Sigmoid colon (tissue), 7 donors: ENCODE results near the gene RGS9. TPM values are rescaled to one million over a fixed set of nuclear protein-coding genes. Genes with fewer than 3 reads are reported as not detected.
A peak's percentile ranks its signal among the peaks of the same experiment; 100 is the strongest.
"Not testable (repeated sequence)": the region's sequence is repeated elsewhere in the genome, so short reads cannot be mapped to it uniquely, and the experiment has no call there.

Experiments
- DNase-seq: peaks from one replicate; pipeline ENCODE4 v3.0.0-alpha.2; 2019
- H3K27ac ChIP-seq, 4 donors: fragments of 200-600 bp; sonication (generic); one replicate each; pipeline ENCODE4 v1.5.1; 2016 to 2019; ENCODE audit warnings: mild to moderate bottlenecking in 1 of 4
- H3K27me3 ChIP-seq, 3 donors: fragments of 200-600 bp; sonication (generic); one replicate each; pipeline ENCODE4 v1.5.1; 2019; ENCODE audit warnings: mild to moderate bottlenecking in 1 of 3
- H3K36me3 ChIP-seq, 4 donors: fragments of 200-600 bp; sonication (generic); one replicate each; pipeline ENCODE4 v1.5.1; 2016 to 2019
- H3K4me1 ChIP-seq, 4 donors: fragments of 200-600 bp; sonication (generic); one replicate each; pipeline ENCODE4 v1.5.1; 2017 to 2019
- H3K4me3 ChIP-seq, 4 donors: fragments of 200-600 bp; sonication (generic); one replicate each; pipeline ENCODE4 v1.5.1; 2017 to 2019; ENCODE audit warnings: mild to moderate bottlenecking in 2 of 4, moderate library complexity in 1 of 4
- H3K9me3 ChIP-seq, 4 donors: fragments of 200-600 bp in 3 of 4; sonication (generic) in 3 of 4; one replicate each; pipeline versions ENCODE4 v1.5.1 to v1.6.1; 2013 to 2019
- EP300 ChIP-seq, 4 donors: sonication (generic); formaldehyde crosslinking; IDR thresholded peaks; one replicate each; pipeline ENCODE4 v1.6.1; 2017; ENCODE audit warnings: antibody characterized with exemption in 4 of 4
- POLR2A ChIP-seq, 2 donors: fragments of 450-650 bp; IDR thresholded peaks; one replicate each; pipeline ENCODE4 v1.6.1; 2016; ENCODE audit warnings: antibody characterized with exemption in 2 of 2, mild to moderate bottlenecking in 2 of 2, moderate library complexity in 2 of 2
- POLR2AphosphoS5 ChIP-seq, 4 donors: sonication (generic); formaldehyde crosslinking; IDR thresholded peaks; one replicate each; pipeline ENCODE4 v1.6.1; 2017; ENCODE audit warnings: antibody characterized with exemption in 4 of 4
- WGBS, 2 donors: extraction: QIAGEN DNeasy Blood & Tissue Kit; methylation state at CpG; one replicate each; pipeline ENCODE4 v1.1.7; 2013; 5-methylcytosine and 5-hydroxymethylcytosine counted together
- intact Hi-C: fragments of 100-400 bp; cut with DNase I; formaldehyde crosslinking; loops from one replicate; pipeline ENCODE4 v1.15.1; 2023
- polyA plus RNA-seq, 3 donors: library from polyadenylated mRNA; stranded (reverse); fragments of 200-250 nt; gene quantifications; one replicate each; pipeline ENCODE4 v1.2.3, GENCODE V29; 2013
- total RNA-seq, 4 donors: library from RNA; depleted of rRNA; stranded (reverse); fragments of >200 nt; gene quantifications; one replicate each; pipeline ENCODE4 v1.1.0, GENCODE V29; 2016
- TF ChIP-seq, protein P1 (sequence below), 4 experiments: fragments of 450-650 bp in 3 of 4; fragments of 200-600 bp in 1 of 4; IDR thresholded peaks; one replicate each; pipeline ENCODE4 v1.5.1; 2016 to 2019; ENCODE audit warnings: antibody characterized with exemption in 4 of 4, mild to moderate bottlenecking in 3 of 4, moderate library complexity in 2 of 4
- donor health status: healthy with polysubstance abuse.
- donor health status: Bipolar disorder and iron deficiency.
- donor health status: healthy.

The RGS9 gene
- total RNA-seq, result 10 to 100 TPM; 12.4 to 30.5 (median 19.3) TPM
- 10 to 100 TPM in 2 of 3 donors, 1 to 10 TPM in 1; 5.0 to 16.9 (median 10.8) TPM for polyA plus RNA-seq

GRCh38 chr17:65137021-65137939 lies at the start of gene RGS9:
TSS of gene RGS9 (plus strand) at chr17:65137370. CDS start at chr17:65137541, 171 bp downstream.
- intact Hi-C loops, result loop anchor here (2.0 to 10.0 kb wide), 5 partner anchors 30 to 472 kb away; partner anchors contain the start of genes GNA13 and SMURF2
- Histone ChIP-seq H3K36me3 (no peaks in the 10 kb centered on the region), H3K4me3 (peak within 1 kb of the TSS; percentile 47 to 66 (median 53)), H3K27ac (peak within 1 kb of the TSS; percentile 19 to 72 (median 58)), H3K27me3 (no peaks in the 10 kb centered on the region), H3K4me1 (peaks cover 0 to 28% (median 8%) of the 10 kb centered on the region in 4 donors), H3K9me3 (no peaks in the 10 kb centered on the region)
- TF ChIP-seq POLR2A (IDR thresholded peaks at IDR 0.05) (no peak), POLR2AphosphoS5 (IDR thresholded peaks at IDR 0.05) (peak in 1 of 4 donors; percentile 7), EP300 (IDR thresholded peaks at IDR 0.05) (no peak)
- TF ChIP-seq, protein P1, sequence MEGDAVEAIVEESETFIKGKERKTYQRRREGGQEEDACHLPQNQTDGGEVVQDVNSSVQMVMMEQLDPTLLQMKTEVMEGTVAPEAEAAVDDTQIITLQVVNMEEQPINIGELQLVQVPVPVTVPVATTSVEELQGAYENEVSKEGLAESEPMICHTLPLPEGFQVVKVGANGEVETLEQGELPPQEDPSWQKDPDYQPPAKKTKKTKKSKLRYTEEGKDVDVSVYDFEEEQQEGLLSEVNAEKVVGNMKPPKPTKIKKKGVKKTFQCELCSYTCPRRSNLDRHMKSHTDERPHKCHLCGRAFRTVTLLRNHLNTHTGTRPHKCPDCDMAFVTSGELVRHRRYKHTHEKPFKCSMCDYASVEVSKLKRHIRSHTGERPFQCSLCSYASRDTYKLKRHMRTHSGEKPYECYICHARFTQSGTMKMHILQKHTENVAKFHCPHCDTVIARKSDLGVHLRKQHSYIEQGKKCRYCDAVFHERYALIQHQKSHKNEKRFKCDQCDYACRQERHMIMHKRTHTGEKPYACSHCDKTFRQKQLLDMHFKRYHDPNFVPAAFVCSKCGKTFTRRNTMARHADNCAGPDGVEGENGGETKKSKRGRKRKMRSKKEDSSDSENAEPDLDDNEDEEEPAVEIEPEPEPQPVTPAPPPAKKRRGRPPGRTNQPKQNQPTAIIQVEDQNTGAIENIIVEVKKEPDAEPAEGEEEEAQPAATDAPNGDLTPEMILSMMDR (IDR thresholded peaks at IDR 0.05), result peak; percentile 95 to 99 (median 97)
- peak; percentile 93 for DNase-seq
- WGBS, 2 donors, result 3 to 6% methylated on average over 56 of the region's 56 CpGs

- Histone ChIP-seq H3K9me3 (no peaks in the 10 kb centered on the region), H3K27me3 (no peaks in the 10 kb centered on the region), H3K4me1 (no peaks in the 10 kb centered on the region), H3K36me3 (no peaks in the 10 kb centered on the region), H3K4me3 (no peak overlapping the region), H3K27ac (no peak overlapping the region)
- 55 to 72% methylated on average over 4 of the region's 4 CpGs for WGBS, 2 donors
- DNase-seq, result no peak
- intact Hi-C loops, result no loop called here
- TF ChIP-seq POLR2AphosphoS5 (IDR thresholded peaks at IDR 0.05), result no peak
Observed at GRCh38 chr17:65088621-65089360, 48.4 kb upstream of the RGS9 start.

GRCh38 chr17:65092262-65092661 lies 44.9 kb upstream of the RGS9 start:
- WGBS, 2 donors, result 18 to 58% methylated on average over 3 of the region's 3 CpGs
- no peaks in the 10 kb centered on the region for H3K4me1 ChIP-seq
- no peaks in the 10 kb centered on the region for H3K36me3 ChIP-seq
- no peaks in the 10 kb centered on the region for H3K9me3 ChIP-seq
- TF ChIP-seq EP300 (IDR thresholded peaks at IDR 0.05) (no peak), POLR2AphosphoS5 (IDR thresholded peaks at IDR 0.05) (no peak), POLR2A (IDR thresholded peaks at IDR 0.05) (no peak)
- TF ChIP-seq, protein P1 (IDR thresholded peaks at IDR 0.05), result no peak
- DNase-seq, result no peak
- no peak overlapping the region for H3K27ac ChIP-seq
- intact Hi-C loops, result no loop called here
- no peak overlapping the region for H3K4me3 ChIP-seq
- H3K27me3 ChIP-seq, result no peaks in the 10 kb centered on the region

DNA sequence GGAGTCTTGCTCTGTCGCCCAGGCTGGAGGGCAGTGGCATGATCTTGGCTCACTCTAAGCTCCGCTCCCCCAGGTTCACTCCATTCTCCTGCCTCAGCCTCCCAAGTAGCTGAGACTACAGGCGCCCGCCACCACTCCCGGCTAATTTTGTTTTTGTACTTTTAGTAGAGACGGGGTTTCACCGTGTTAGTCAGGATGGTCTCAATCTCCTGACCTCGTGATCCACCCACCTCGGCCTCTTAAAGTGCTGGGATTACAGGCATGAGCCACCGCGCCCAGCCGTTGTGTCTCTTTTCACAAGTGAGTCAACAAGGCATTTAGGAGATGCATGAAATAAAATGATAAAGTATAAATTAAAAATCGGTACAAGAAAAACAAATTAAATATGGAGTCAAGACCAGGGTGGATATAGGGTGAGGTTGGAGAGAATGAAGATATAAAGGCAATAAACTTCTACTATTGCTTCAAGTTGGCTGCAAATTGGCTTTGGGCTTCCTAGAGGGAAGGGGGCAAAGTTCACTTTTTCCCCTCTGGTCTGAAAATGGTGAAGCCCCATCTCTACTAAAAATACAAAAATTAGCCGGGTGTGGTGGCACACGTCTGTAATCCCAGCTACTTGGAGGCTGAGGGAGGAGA lies 44.3 kb upstream of the RGS9 start:
- H3K36me3 ChIP-seq, intact Hi-C loops, H3K4me3 ChIP-seq, H3K4me1 ChIP-seq, H3K27ac ChIP-seq, H3K27me3 ChIP-seq, DNase-seq, H3K9me3 ChIP-seq: not testable (repeated sequence)
- 37 to 85% methylated on average over 15 of the region's 15 CpGs for WGBS, 2 donors

DNA sequence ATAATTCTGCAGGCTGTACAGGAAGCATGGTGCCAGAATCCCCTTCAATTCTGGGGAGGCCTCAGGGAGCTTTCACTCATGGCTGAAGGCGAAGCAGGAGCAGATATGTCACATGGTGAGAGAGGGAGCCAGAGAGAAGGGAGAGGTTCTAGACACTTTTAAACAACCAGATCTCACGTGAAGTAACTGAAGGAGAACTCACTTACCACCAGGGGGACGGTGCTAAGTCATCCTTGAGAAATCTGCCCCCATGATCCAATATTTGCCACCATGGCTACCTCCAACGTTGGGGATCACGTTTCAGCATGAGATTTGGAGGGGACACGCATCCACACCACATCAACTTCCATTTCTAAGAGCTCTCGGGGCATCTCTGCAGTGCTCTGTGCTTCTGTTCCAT lies 43.2 kb upstream of the RGS9 start:
- H3K9me3 ChIP-seq, result no peaks in the 10 kb centered on the region
- no peaks in the 10 kb centered on the region for H3K27me3 ChIP-seq
- intact Hi-C loops, result no loop called here
- H3K4me3 ChIP-seq, result no peak overlapping the region
- H3K4me1 ChIP-seq, result no peaks in the 10 kb centered on the region
- no peak overlapping the region for H3K27ac ChIP-seq
- H3K36me3 ChIP-seq, result no peaks in the 10 kb centered on the region
- 92% methylated on average over 7 of the region's 7 CpGs for WGBS, 2 donors
- no peak for DNase-seq
- TF ChIP-seq POLR2AphosphoS5 (IDR thresholded peaks at IDR 0.05) (no peak), POLR2A (IDR thresholded peaks at IDR 0.05) (no peak), EP300 (IDR thresholded peaks at IDR 0.05) (no peak)
- TF ChIP-seq, protein P1 (IDR thresholded peaks at IDR 0.05), result peak in 1 of 4 experiments; percentile 8
